GM23338 (cell line): ENCODE results near the gene DAPK1. TPM values are rescaled to one million over a fixed set of nuclear protein-coding genes. Genes with fewer than 3 reads are reported as not detected.

ENCODE experiments used
- ATAC-seq: fragments of 200-7000 bp; cut with Tn5 transposase; 3 replicates; pipeline ENCODE4 v1.9.1; 2020
- DNase-seq: peaks from one replicate; pipeline ENCODE4 v3.0.0-alpha.2; 2015; ENCODE audit warnings: low spot score
- H2AFZ ChIP-seq: fragments of 200-600 bp; sonication (generic); 2 replicates; pipeline ENCODE4 v1.8.0; 2016; ENCODE audit warnings: antibody characterized with exemption, mild to moderate bottlenecking, moderate library complexity
- H3F3A ChIP-seq: fragments of 200-600 bp; sonication (generic); replicated peaks from 2 replicates; pipeline ENCODE4 v1.8.0; 2017; ENCODE audit warnings: antibody characterized with exemption, mixed run types, low read depth
- H3K27ac ChIP-seq: fragments of 200-600 bp; sonication (generic); 2 replicates; pipeline ENCODE4 v1.6.1; 2016; ENCODE audit warnings: low read depth
- H3K27me3 ChIP-seq: fragments of 200-600 bp; sonication (generic); 2 replicates; pipeline ENCODE4 v1.8.0; 2016; ENCODE audit warnings: mild to moderate bottlenecking, mixed run types, moderate library complexity; ENCODE audit not compliant: insufficient read depth
- H3K36me3 ChIP-seq: fragments of 200-600 bp; sonication (generic); 2 replicates; pipeline ENCODE4 v1.8.0; 2016; ENCODE audit warnings: mild to moderate bottlenecking; ENCODE audit not compliant: insufficient read depth
- H3K4me1 ChIP-seq: fragments of 200-600 bp; sonication (generic); 2 replicates; pipeline ENCODE4 v1.8.0; 2016; ENCODE audit warnings: mild to moderate bottlenecking, moderate library complexity; ENCODE audit not compliant: insufficient read depth
- H3K4me2 ChIP-seq: fragments of 200-600 bp; sonication (generic); 2 replicates; pipeline ENCODE4 v1.7.1; 2017; ENCODE audit warnings: mixed run types
- H3K4me3 ChIP-seq: fragments of 200-600 bp; sonication (generic); 2 replicates; pipeline ENCODE4 v1.6.1; 2016; ENCODE audit warnings: mixed run types
- H3K79me2 ChIP-seq: fragments of 200-600 bp; sonication (generic); replicated peaks from 2 replicates; pipeline ENCODE4 v1.8.0; 2017; ENCODE audit warnings: mild to moderate bottlenecking; ENCODE audit not compliant: insufficient read depth
- H3K9me2 ChIP-seq: fragments of 200-600 bp; sonication (generic); 2 replicates; pipeline ENCODE4 v1.8.0; 2017; ENCODE audit not compliant: insufficient read depth
- H4K20me1 ChIP-seq: fragments of 200-600 bp; sonication (generic); replicated peaks from 2 replicates; pipeline ENCODE4 v1.8.0; 2017; ENCODE audit warnings: mild to moderate bottlenecking; ENCODE audit not compliant: insufficient read depth
- H3K27ac Mint-ChIP-seq: 2 replicates; pipeline ENCODE4 v1.8.0; 2020; ENCODE audit warnings: inconsistent platforms, mild to moderate bottlenecking, moderate library complexity, mixed read lengths
- H3K27me3 Mint-ChIP-seq: 3 replicates; pipeline ENCODE4 v1.8.0; 2022; ENCODE audit warnings: low read depth, mild to moderate bottlenecking, moderate library complexity, mixed read lengths, inconsistent platforms; ENCODE audit not compliant: insufficient read depth, poor library complexity
- H3K36me3 Mint-ChIP-seq: 3 replicates; pipeline ENCODE4 v1.8.0; 2021; ENCODE audit warnings: low read depth, mild to moderate bottlenecking, inconsistent platforms, moderate library complexity, mixed read lengths
- H3K4me1 Mint-ChIP-seq: 3 replicates; pipeline ENCODE4 v1.8.0; 2020; ENCODE audit warnings: mild to moderate bottlenecking, inconsistent platforms, mixed read lengths
- H3K4me3 Mint-ChIP-seq: 3 replicates; pipeline ENCODE4 v1.8.0; 2021; ENCODE audit warnings: moderate library complexity, mild to moderate bottlenecking, inconsistent platforms, mixed read lengths
- H3K9me3 Mint-ChIP-seq: 3 replicates; pipeline ENCODE4 v1.8.0; 2020; ENCODE audit warnings: moderate library complexity, mild to moderate bottlenecking, inconsistent platforms, mixed read lengths
- CREB1 ChIP-seq: fragments of 250-450 bp; sonication (Bioruptor Pico); IDR thresholded peaks from 2 replicates; pipeline ENCODE4 v1.5.0; 2020; ENCODE audit warnings: low read depth, mild to moderate bottlenecking, moderate library complexity
- EZH2 ChIP-seq: fragments of 200-600 bp; sonication (generic); IDR thresholded peaks from one replicate; pipeline ENCODE4 v1.8.0; 2017; ENCODE audit warnings: antibody characterized with exemption, mild to moderate bottlenecking, low read depth; ENCODE audit not compliant: unreplicated experiment
- EZH2phosphoT487 ChIP-seq: fragments of 200-600 bp; sonication (generic); IDR thresholded peaks from one replicate; pipeline ENCODE4 v1.8.1; 2018; ENCODE audit warnings: antibody characterized with exemption; ENCODE audit not compliant: unreplicated experiment
- NANOG ChIP-seq: IDR thresholded peaks from 2 replicates; pipeline ENCODE4 v1.6.1; 2016; ENCODE audit warnings: antibody characterized with exemption, borderline replicate concordance
- POLR2AphosphoS5 ChIP-seq: IDR thresholded peaks from 2 replicates; pipeline ENCODE4 v1.6.1; 2016; ENCODE audit warnings: antibody characterized with exemption, low read depth
- STAT1 ChIP-seq: IDR thresholded peaks from one replicate; pipeline ENCODE4 v1.6.1; 2016; ENCODE audit warnings: antibody characterized with exemption; ENCODE audit not compliant: unreplicated experiment
- ZNF331 ChIP-seq: fragments of 250-450 bp; sonication (Bioruptor Pico); IDR thresholded peaks from 2 replicates; pipeline ENCODE4 v1.5.0; 2020; ENCODE audit warnings: low read depth, mild to moderate bottlenecking, moderate library complexity
- polyA plus RNA-seq: library from polyadenylated mRNA; unstranded; fragments of >200 nt; fragmentation: Nextera tagmentation; extraction: Ambion mirVana; gene quantifications from 2 replicates; pipeline ENCODE4 v1.2.1, GENCODE V29; 2016
- total RNA-seq: library from RNA; depleted of rRNA; stranded (reverse); fragments of >200 nt; shearing (Covaris generic); gene quantifications from 2 replicates; pipeline ENCODE4 v1.2.3, GENCODE V29; 2014
- TF ChIP-seq, protein P1 (sequence below): fragments of 250-450 bp; sonication (Bioruptor Pico); IDR thresholded peaks from 2 replicates; pipeline ENCODE4 v1.5.0; 2020; ENCODE audit warnings: mild to moderate bottlenecking, moderate library complexity

DAPK1 gene
- total and polyA plus RNA-seq, 2 experiments from 2014 or later = 37.0 to 134 TPM

DNA sequence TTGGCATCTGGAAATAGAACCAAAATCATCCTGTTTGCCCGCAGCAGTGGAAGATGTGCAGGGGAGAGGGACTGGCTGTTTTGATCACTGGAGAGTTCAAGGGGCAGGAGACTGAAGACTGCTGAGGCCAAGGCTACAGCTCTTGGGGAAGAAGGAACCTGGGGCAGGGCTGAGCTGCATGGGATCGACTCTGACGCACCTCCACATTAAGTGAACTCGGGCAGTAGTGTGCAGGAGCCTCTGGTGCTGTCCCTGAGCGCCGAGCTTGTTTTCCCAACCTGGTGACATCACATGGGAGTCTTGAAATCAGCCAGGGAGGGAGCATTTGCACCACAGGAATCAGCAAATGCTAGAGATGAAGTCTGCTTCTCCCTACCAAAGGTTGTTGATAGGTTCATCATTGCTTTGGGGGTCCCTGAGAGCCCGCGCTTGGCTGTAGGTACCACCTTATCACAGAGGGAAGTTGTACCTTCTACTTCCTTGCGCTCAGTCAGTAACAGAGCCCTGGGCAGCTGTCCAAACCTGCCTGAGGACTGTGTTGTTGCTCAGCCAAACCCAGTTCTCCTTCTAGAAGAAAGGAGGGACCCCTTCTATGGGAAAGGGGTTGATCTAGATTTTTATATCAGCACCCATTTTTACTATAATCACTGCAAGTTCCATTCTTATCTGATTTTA is 175.9 kb downstream of the DAPK1 start (continued):
- TF ChIP-seq, protein P1, sequence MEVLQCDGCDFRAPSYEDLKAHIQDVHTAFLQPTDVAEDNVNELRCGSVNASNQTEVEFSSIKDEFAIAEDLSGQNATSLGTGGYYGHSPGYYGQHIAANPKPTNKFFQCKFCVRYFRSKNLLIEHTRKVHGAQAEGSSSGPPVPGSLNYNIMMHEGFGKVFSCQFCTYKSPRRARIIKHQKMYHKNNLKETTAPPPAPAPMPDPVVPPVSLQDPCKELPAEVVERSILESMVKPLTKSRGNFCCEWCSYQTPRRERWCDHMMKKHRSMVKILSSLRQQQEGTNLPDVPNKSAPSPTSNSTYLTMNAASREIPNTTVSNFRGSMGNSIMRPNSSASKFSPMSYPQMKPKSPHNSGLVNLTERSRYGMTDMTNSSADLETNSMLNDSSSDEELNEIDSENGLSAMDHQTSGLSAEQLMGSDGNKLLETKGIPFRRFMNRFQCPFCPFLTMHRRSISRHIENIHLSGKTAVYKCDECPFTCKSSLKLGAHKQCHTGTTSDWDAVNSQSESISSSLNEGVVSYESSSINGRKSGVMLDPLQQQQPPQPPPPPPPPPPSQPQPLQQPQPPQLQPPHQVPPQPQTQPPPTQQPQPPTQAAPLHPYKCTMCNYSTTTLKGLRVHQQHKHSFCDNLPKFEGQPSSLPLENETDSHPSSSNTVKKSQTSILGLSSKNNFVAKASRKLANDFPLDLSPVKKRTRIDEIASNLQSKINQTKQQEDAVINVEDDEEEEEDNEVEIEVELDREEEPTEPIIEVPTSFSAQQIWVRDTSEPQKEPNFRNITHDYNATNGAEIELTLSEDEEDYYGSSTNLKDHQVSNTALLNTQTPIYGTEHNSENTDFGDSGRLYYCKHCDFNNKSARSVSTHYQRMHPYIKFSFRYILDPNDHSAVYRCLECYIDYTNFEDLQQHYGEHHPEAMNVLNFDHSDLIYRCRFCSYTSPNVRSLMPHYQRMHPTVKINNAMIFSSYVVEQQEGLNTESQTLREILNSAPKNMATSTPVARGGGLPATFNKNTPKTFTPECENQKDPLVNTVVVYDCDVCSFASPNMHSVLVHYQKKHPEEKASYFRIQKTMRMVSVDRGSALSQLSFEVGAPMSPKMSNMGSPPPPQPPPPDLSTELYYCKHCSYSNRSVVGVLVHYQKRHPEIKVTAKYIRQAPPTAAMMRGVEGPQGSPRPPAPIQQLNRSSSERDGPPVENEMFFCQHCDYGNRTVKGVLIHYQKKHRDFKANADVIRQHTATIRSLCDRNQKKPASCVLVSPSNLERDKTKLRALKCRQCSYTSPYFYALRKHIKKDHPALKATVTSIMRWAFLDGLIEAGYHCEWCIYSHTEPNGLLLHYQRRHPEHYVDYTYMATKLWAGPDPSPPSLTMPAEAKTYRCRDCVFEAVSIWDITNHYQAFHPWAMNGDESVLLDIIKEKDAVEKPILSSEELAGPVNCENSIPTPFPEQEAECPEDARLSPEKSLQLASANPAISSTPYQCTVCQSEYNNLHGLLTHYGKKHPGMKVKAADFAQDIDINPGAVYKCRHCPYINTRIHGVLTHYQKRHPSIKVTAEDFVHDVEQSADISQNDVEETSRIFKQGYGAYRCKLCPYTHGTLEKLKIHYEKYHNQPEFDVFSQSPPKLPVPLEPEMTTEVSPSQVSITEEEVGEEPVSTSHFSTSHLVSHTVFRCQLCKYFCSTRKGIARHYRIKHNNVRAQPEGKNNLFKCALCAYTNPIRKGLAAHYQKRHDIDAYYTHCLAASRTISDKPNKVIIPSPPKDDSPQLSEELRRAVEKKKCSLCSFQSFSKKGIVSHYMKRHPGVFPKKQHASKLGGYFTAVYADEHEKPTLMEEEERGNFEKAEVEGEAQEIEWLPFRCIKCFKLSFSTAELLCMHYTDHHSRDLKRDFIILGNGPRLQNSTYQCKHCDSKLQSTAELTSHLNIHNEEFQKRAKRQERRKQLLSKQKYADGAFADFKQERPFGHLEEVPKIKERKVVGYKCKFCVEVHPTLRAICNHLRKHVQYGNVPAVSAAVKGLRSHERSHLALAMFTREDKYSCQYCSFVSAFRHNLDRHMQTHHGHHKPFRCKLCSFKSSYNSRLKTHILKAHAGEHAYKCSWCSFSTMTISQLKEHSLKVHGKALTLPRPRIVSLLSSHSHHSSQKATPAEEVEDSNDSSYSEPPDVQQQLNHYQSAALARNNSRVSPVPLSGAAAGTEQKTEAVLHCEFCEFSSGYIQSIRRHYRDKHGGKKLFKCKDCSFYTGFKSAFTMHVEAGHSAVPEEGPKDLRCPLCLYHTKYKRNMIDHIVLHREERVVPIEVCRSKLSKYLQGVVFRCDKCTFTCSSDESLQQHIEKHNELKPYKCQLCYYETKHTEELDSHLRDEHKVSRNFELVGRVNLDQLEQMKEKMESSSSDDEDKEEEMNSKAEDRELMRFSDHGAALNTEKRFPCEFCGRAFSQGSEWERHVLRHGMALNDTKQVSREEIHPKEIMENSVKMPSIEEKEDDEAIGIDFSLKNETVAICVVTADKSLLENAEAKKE (CRISPR knock-in tag) = no peak
- TF ChIP-seq CREB1 (CRISPR knock-in tag) (no peak), ZNF331 (CRISPR knock-in tag) (no peak), NANOG (no peak), POLR2AphosphoS5 (no peak)

DNA sequence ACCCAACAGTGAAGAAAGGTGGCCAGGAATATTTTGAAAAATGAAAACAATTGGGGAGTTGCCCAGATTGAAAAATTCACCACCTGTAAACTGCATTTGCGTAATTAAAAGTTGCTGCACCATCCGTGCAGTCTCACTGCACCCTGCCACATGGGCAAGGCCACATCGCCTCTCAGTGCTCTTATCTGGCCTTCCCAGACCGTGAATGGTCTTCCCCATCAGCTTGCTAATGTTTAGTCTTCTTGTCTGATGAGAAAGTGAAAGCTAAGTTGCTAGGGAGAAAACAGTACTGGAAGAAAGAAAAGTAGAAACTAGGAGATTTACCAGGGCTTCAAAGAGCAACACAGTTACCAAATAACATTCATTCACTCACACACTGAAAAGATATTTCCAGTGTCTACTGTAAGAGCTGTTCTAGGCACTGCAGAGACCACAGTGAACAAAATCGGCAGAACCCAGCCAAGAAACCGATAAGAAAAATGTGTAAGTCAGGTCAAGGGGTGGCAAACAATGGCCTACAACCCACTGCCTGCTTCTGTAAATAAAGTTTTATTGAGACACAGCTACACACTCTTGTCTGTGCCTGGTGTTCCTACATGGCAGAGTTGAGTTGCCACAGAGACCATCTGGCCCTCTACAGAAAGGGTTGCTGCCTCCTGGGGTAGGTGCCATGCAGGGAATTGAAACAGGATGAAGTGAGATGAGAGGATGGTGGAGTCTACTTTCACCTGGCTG is 177.1 kb downstream of the DAPK1 start:
- Histone ChIP-seq H3K4me3 (no peak overlapping the region), H3K27me3 (no peaks in the 10 kb centered on the region), H4K20me1 (peaks cover 5% of the 10 kb centered on the region; the same call in 1 of the 2 replicates)
- TF ChIP-seq, protein P1 (CRISPR knock-in tag) = no peak
- TF ChIP-seq ZNF331 (CRISPR knock-in tag) (no peak), EZH2phosphoT487 (no peak), STAT1 (no peak), EZH2 (no peak)

More for the DNA sequence above, 177.1 kb downstream of the DAPK1 start:
- H3K36me3 ChIP-seq = peaks cover 3% of the 10 kb centered on the region; the same call in 1 of the 2 replicates
- no peaks in the 10 kb centered on the region for H3K9me2 ChIP-seq
- Mint-ChIP-seq H3K9me3 (no peaks in the 10 kb centered on the region), H3K27me3 (peaks cover 21% of the 10 kb centered on the region), H3K36me3 (peaks cover 47% of the 10 kb centered on the region), H3K4me1 (peaks cover 10% of the 10 kb centered on the region), H3K27ac (no peak overlapping the region), H3K4me3 (no peak overlapping the region)
- no peaks in the 10 kb centered on the region for H3K79me2 ChIP-seq
- no peak for DNase-seq
- H3K27ac ChIP-seq = no peak overlapping the region
- no peaks in the 10 kb centered on the region for H3F3A ChIP-seq
- no peak for ATAC-seq
- no peak overlapping the region for H3K4me2 ChIP-seq
- no peaks in the 10 kb centered on the region for H3K4me1 ChIP-seq
- H2AFZ ChIP-seq = no peak overlapping the region
